ENCODE results near the gene KIAA1549. TPM values are rescaled to one million over a fixed set of nuclear protein-coding genes. Genes with fewer than 3 reads are reported as not detected.

Gene KIAA1549
- total RNA-seq, 1 donor from 2014 or later, result 1.3 TPM

- DNase-seq (ENCODE audit: low spot score), result no peak
- intact Hi-C loops (cut with micrococcal nuclease), result no loop called here
- no peak overlapping the region for H3K4me3 Mint-ChIP-seq (ENCODE audit: low read depth)
- H3K9me3 Mint-ChIP-seq, result no peaks in the 10 kb centered on the region
- H3K27ac Mint-ChIP-seq, result no peak overlapping the region
- H3K4me1 Mint-ChIP-seq (ENCODE audit: low read depth), result no peaks in the 10 kb centered on the region
- no peaks in the 10 kb centered on the region for H3K36me3 Mint-ChIP-seq (ENCODE audit: low read depth)
- H3K27me3 Mint-ChIP-seq (ENCODE audit: low read depth), result peaks cover 19% of the 10 kb centered on the region
These were observed 139.1 kb downstream of the KIAA1549 start for GRCh38 chr7:138842111-138842510.

GRCh38 chr7:138838166-138838565 lies 143.0 kb downstream of the KIAA1549 start:
- no peaks in the 10 kb centered on the region for H3K36me3 Mint-ChIP-seq (ENCODE audit: low read depth)
- DNase-seq (ENCODE audit: low spot score), result no peak
- no peak overlapping the region for H3K4me3 Mint-ChIP-seq (ENCODE audit: low read depth)
- H3K9me3 Mint-ChIP-seq, result no peaks in the 10 kb centered on the region
- H3K4me1 Mint-ChIP-seq (ENCODE audit: low read depth), result peaks cover 11% of the 10 kb centered on the region
- H3K27me3 Mint-ChIP-seq (ENCODE audit: low read depth), result peaks cover 19% of the 10 kb centered on the region
- H3K27ac Mint-ChIP-seq, result no peak overlapping the region
- intact Hi-C loops (cut with micrococcal nuclease), result no loop called here

- intact Hi-C loops (cut with micrococcal nuclease), result no loop called here
- DNase-seq (ENCODE audit: low spot score), result no peak
- no peaks in the 10 kb centered on the region for H3K36me3 Mint-ChIP-seq (ENCODE audit: low read depth)
- no peak overlapping the region for H3K4me3 Mint-ChIP-seq (ENCODE audit: low read depth)
- peaks cover 11% of the 10 kb centered on the region for H3K4me1 Mint-ChIP-seq (ENCODE audit: low read depth)
- H3K9me3 Mint-ChIP-seq, result no peaks in the 10 kb centered on the region
- no peak overlapping the region for H3K27ac Mint-ChIP-seq
- peaks cover 21% of the 10 kb centered on the region for H3K27me3 Mint-ChIP-seq (ENCODE audit: low read depth)
These were observed 143.6 kb downstream of the KIAA1549 start for GRCh38 chr7:138837627-138838026.

GRCh38 chr7:138835087-138835486 lies 146.1 kb downstream of the KIAA1549 start:
- Mint-ChIP-seq H3K9me3 (no peaks in the 10 kb centered on the region), H3K27ac (no peak overlapping the region), H3K36me3 (ENCODE audit: low read depth) (no peaks in the 10 kb centered on the region), H3K4me3 (ENCODE audit: low read depth) (no peak overlapping the region), H3K4me1 (ENCODE audit: low read depth) (peaks cover 11% of the 10 kb centered on the region), H3K27me3 (ENCODE audit: low read depth) (peaks cover 30% of the 10 kb centered on the region)
- no peak for DNase-seq (ENCODE audit: low spot score)
- intact Hi-C loops (cut with micrococcal nuclease), result no loop called here

GRCh38 chr7:138834583-138834982 lies 146.6 kb downstream of the KIAA1549 start:
- Mint-ChIP-seq H3K27me3 (ENCODE audit: low read depth) (peaks cover 32% of the 10 kb centered on the region), H3K4me3 (ENCODE audit: low read depth) (no peak overlapping the region), H3K9me3 (no peaks in the 10 kb centered on the region), H3K36me3 (ENCODE audit: low read depth) (no peaks in the 10 kb centered on the region), H3K4me1 (ENCODE audit: low read depth) (peaks cover 11% of the 10 kb centered on the region), H3K27ac (no peak overlapping the region)
- DNase-seq (ENCODE audit: low spot score), result no peak
- intact Hi-C loops (cut with micrococcal nuclease), result no loop called here

GRCh38 chr7:138833596-138833995 lies 147.6 kb downstream of the KIAA1549 start:
- no peak overlapping the region for H3K27ac Mint-ChIP-seq
- no peak overlapping the region for H3K4me3 Mint-ChIP-seq (ENCODE audit: low read depth)
- no peaks in the 10 kb centered on the region for H3K9me3 Mint-ChIP-seq
- H3K27me3 Mint-ChIP-seq (ENCODE audit: low read depth), result peaks cover 29% of the 10 kb centered on the region
- intact Hi-C loops (cut with micrococcal nuclease), result no loop called here
- no peaks in the 10 kb centered on the region for H3K36me3 Mint-ChIP-seq (ENCODE audit: low read depth)
- H3K4me1 Mint-ChIP-seq (ENCODE audit: low read depth), result peaks cover 11% of the 10 kb centered on the region
- DNase-seq (ENCODE audit: low spot score), result no peak

GRCh38 chr7:138832966-138833365 lies 148.2 kb downstream of the KIAA1549 start:
- Mint-ChIP-seq H3K4me3 (ENCODE audit: low read depth) (no peak overlapping the region), H3K9me3 (no peaks in the 10 kb centered on the region), H3K4me1 (ENCODE audit: low read depth) (peaks cover 11% of the 10 kb centered on the region), H3K27ac (no peak overlapping the region), H3K27me3 (ENCODE audit: low read depth) (peaks cover 29% of the 10 kb centered on the region), H3K36me3 (ENCODE audit: low read depth) (no peaks in the 10 kb centered on the region)
- DNase-seq (ENCODE audit: low spot score), result no peak
- intact Hi-C loops (cut with micrococcal nuclease), result no loop called here

- intact Hi-C loops (cut with micrococcal nuclease), result no loop called here
- no peaks in the 10 kb centered on the region for H3K36me3 Mint-ChIP-seq (ENCODE audit: low read depth)
These were observed 151.9 kb downstream of the KIAA1549 start for GRCh38 chr7:138829335-138829734.

GRCh38 chr7:138828302-138828701 lies 152.9 kb downstream of the KIAA1549 start:
- H3K36me3 Mint-ChIP-seq (ENCODE audit: low read depth), result no peaks in the 10 kb centered on the region
- no peak overlapping the region for H3K4me3 Mint-ChIP-seq (ENCODE audit: low read depth)
- H3K9me3 Mint-ChIP-seq, result no peaks in the 10 kb centered on the region
- intact Hi-C loops (cut with micrococcal nuclease), result no loop called here
- no peak for DNase-seq (ENCODE audit: low spot score)
- H3K27ac Mint-ChIP-seq, result no peak overlapping the region
- peaks cover 11% of the 10 kb centered on the region for H3K4me1 Mint-ChIP-seq (ENCODE audit: low read depth)
- peaks cover 26% of the 10 kb centered on the region for H3K27me3 Mint-ChIP-seq (ENCODE audit: low read depth)

More at GRCh38 chr7:138829335-138829734, 151.9 kb downstream of the KIAA1549 start:
- no peak overlapping the region for H3K27ac Mint-ChIP-seq
- no peak for DNase-seq (ENCODE audit: low spot score)
- H3K9me3 Mint-ChIP-seq, result no peaks in the 10 kb centered on the region
- no peak overlapping the region for H3K4me3 Mint-ChIP-seq (ENCODE audit: low read depth)
- peaks cover 31% of the 10 kb centered on the region for H3K27me3 Mint-ChIP-seq (ENCODE audit: low read depth)
- peaks cover 18% of the 10 kb centered on the region for H3K4me1 Mint-ChIP-seq (ENCODE audit: low read depth)

- intact Hi-C loops (cut with micrococcal nuclease), result loop anchor here (1.0 kb wide), 1 partner anchor 11 kb away; no protein-coding TSS in a partner anchor
- Mint-ChIP-seq H3K9me3 (no peaks in the 10 kb centered on the region), H3K36me3 (ENCODE audit: low read depth) (no peaks in the 10 kb centered on the region), H3K4me3 (ENCODE audit: low read depth) (no peak overlapping the region), H3K27ac (peak overlapping the region; percentile 18), H3K4me1 (ENCODE audit: low read depth) (peaks cover 11% of the 10 kb centered on the region), H3K27me3 (ENCODE audit: low read depth) (peaks cover 11% of the 10 kb centered on the region)
- no peak for DNase-seq (ENCODE audit: low spot score)
These were observed 156.0 kb downstream of the KIAA1549 start for GRCh38 chr7:138825049-138825721.

GRCh38 chr7:138822867-138823535 lies 158.2 kb downstream of the KIAA1549 start:
- H3K36me3 Mint-ChIP-seq (ENCODE audit: low read depth), result no peaks in the 10 kb centered on the region
- peaks cover 6% of the 10 kb centered on the region for H3K27me3 Mint-ChIP-seq (ENCODE audit: low read depth)
- intact Hi-C loops (cut with micrococcal nuclease), result no loop called here
- H3K9me3 Mint-ChIP-seq, result no peaks in the 10 kb centered on the region
- no peak overlapping the region for H3K27ac Mint-ChIP-seq
- peaks cover 11% of the 10 kb centered on the region for H3K4me1 Mint-ChIP-seq (ENCODE audit: low read depth)
- DNase-seq (ENCODE audit: low spot score), result no peak
- no peak overlapping the region for H3K4me3 Mint-ChIP-seq (ENCODE audit: low read depth)

- H3K4me1 Mint-ChIP-seq (ENCODE audit: low read depth), result peaks cover 11% of the 10 kb centered on the region
- H3K27ac Mint-ChIP-seq, result no peak overlapping the region
- no peaks in the 10 kb centered on the region for H3K9me3 Mint-ChIP-seq
- no peaks in the 10 kb centered on the region for H3K36me3 Mint-ChIP-seq (ENCODE audit: low read depth)
- intact Hi-C loops (cut with micrococcal nuclease), result no loop called here
- DNase-seq (ENCODE audit: low spot score), result no peak
- no peak overlapping the region for H3K4me3 Mint-ChIP-seq (ENCODE audit: low read depth)
- no peaks in the 10 kb centered on the region for H3K27me3 Mint-ChIP-seq (ENCODE audit: low read depth)
These were observed 159.3 kb downstream of the KIAA1549 start for GRCh38 chr7:138821912-138822311.

- intact Hi-C loops (cut with micrococcal nuclease), result loop anchor here (5.0 kb wide), 1 partner anchor 43 kb away; no protein-coding TSS in a partner anchor
- H3K9me3 Mint-ChIP-seq, result no peaks in the 10 kb centered on the region
- H3K27me3 Mint-ChIP-seq (ENCODE audit: low read depth), result no peaks in the 10 kb centered on the region
- no peak overlapping the region for H3K4me3 Mint-ChIP-seq (ENCODE audit: low read depth)
- no peaks in the 10 kb centered on the region for H3K36me3 Mint-ChIP-seq (ENCODE audit: low read depth)
- H3K4me1 Mint-ChIP-seq (ENCODE audit: low read depth), result peaks cover 12% of the 10 kb centered on the region
- DNase-seq (ENCODE audit: low spot score), result no peak
- no peak overlapping the region for H3K27ac Mint-ChIP-seq
These were observed 161.6 kb downstream of the KIAA1549 start for GRCh38 chr7:138819625-138820024.
